Stomach smooth muscle (tissue), 2 donors: Measurements from ENCODE around the gene ANKFN1.
"Not testable (repeated sequence)": the region's sequence is repeated elsewhere in the genome, so short reads cannot be mapped to it uniquely, and the experiment has no call there.

Experiments
- H3K27ac ChIP-seq: one replicate; pipeline ENCODE4 v1.7.0; 2013; ENCODE audit warnings: mild to moderate bottlenecking, low read length, inconsistent platforms
- H3K27me3 ChIP-seq, 2 donors: one replicate each; pipeline ENCODE4 v1.7.0; 2013; ENCODE audit warnings: low read length in 2 of 2; ENCODE audit not compliant: insufficient read depth in 2 of 2, control insufficient read depth in 1 of 2
- H3K36me3 ChIP-seq, 2 donors: one replicate each; pipeline ENCODE4 v1.7.0; 2013; ENCODE audit warnings: low read length in 2 of 2; ENCODE audit not compliant: control insufficient read depth in 2 of 2, insufficient read depth in 2 of 2
- H3K4me1 ChIP-seq: one replicate; pipeline ENCODE4 v1.7.0; 2013; ENCODE audit warnings: low read length; ENCODE audit not compliant: control insufficient read depth, insufficient read depth
- H3K4me3 ChIP-seq, 2 donors: one replicate each; pipeline ENCODE4 v1.7.0; 2013; ENCODE audit warnings: low read length in 2 of 2
- H3K9ac ChIP-seq, 2 donors: one replicate each; pipeline ENCODE4 v1.7.0; 2013; ENCODE audit warnings: low read length in 2 of 2, mild to moderate bottlenecking in 1 of 2
- H3K9me3 ChIP-seq, 2 donors: one replicate each; pipeline ENCODE4 v1.7.0; 2013; ENCODE audit warnings: low read length in 2 of 2; ENCODE audit not compliant: control insufficient read depth in 2 of 2
- donor health status: healthy.
- donor health status: Pancreatic carcinoma.

ANKFN1 gene

GRCh38 chr17:56395787-56396186 lies 242.5 kb downstream of the ANKFN1 start:
- no peaks in the 10 kb centered on the region for H3K9me3 ChIP-seq
- no peaks in the 10 kb centered on the region for H3K27me3 ChIP-seq
- H3K9ac ChIP-seq = no peak overlapping the region
- no peak overlapping the region for H3K4me3 ChIP-seq
- H3K4me1 ChIP-seq = no peaks in the 10 kb centered on the region
- no peak overlapping the region for H3K27ac ChIP-seq
- H3K36me3 ChIP-seq = no peaks in the 10 kb centered on the region

GRCh38 chr17:56407086-56407485 lies 253.8 kb downstream of the ANKFN1 start:
- no peak overlapping the region for H3K9ac ChIP-seq
- no peaks in the 10 kb centered on the region for H3K4me1 ChIP-seq
- no peak overlapping the region for H3K27ac ChIP-seq
- no peak overlapping the region for H3K4me3 ChIP-seq
- H3K27me3 ChIP-seq = no peaks in the 10 kb centered on the region
- H3K36me3 ChIP-seq = no peaks in the 10 kb centered on the region
- no peaks in the 10 kb centered on the region for H3K9me3 ChIP-seq

- H3K36me3 ChIP-seq, H3K9ac ChIP-seq, H3K9me3 ChIP-seq, H3K4me3 ChIP-seq, H3K27me3 ChIP-seq, H3K4me1 ChIP-seq, H3K27ac ChIP-seq: not testable (repeated sequence)
Measured at GRCh38 chr17:56412356-56412755, 259.1 kb downstream of the ANKFN1 start.

GRCh38 chr17:56416682-56417351 lies 263.5 kb downstream of the ANKFN1 start:
- Histone ChIP-seq H3K9me3 (peaks cover 0 to 4% of the 10 kb centered on the region in 2 donors), H3K4me1 (no peaks in the 10 kb centered on the region), H3K27me3 (no peaks in the 10 kb centered on the region), H3K36me3 (no peaks in the 10 kb centered on the region), H3K9ac (no peak overlapping the region), H3K27ac (no peak overlapping the region), H3K4me3 (no peak overlapping the region)

GRCh38 chr17:56424005-56424404 lies 270.7 kb downstream of the ANKFN1 start:
- no peaks in the 10 kb centered on the region for H3K9me3 ChIP-seq
- no peaks in the 10 kb centered on the region for H3K36me3 ChIP-seq
- H3K27me3 ChIP-seq = no peaks in the 10 kb centered on the region
- H3K4me1 ChIP-seq = no peaks in the 10 kb centered on the region
- H3K9ac ChIP-seq = no peak overlapping the region
- H3K4me3 ChIP-seq = no peak overlapping the region
- no peak overlapping the region for H3K27ac ChIP-seq

GRCh38 chr17:56424543-56425044 lies 271.3 kb downstream of the ANKFN1 start:
- Histone ChIP-seq H3K4me3 (no peak overlapping the region), H3K4me1 (no peaks in the 10 kb centered on the region), H3K27me3 (no peaks in the 10 kb centered on the region), H3K9ac (no peak overlapping the region), H3K27ac (no peak overlapping the region), H3K9me3 (no peaks in the 10 kb centered on the region), H3K36me3 (no peaks in the 10 kb centered on the region)

- H3K9me3 ChIP-seq = no peaks in the 10 kb centered on the region
- no peak overlapping the region for H3K27ac ChIP-seq
- no peak overlapping the region for H3K9ac ChIP-seq
- no peaks in the 10 kb centered on the region for H3K4me1 ChIP-seq
- no peaks in the 10 kb centered on the region for H3K27me3 ChIP-seq
- H3K4me3 ChIP-seq = no peak overlapping the region
- no peaks in the 10 kb centered on the region for H3K36me3 ChIP-seq
Measured at GRCh38 chr17:56425483-56425882, 272.2 kb downstream of the ANKFN1 start.

GRCh38 chr17:56426901-56427300 lies 273.6 kb downstream of the ANKFN1 start:
- no peaks in the 10 kb centered on the region for H3K4me1 ChIP-seq
- H3K27me3 ChIP-seq = no peaks in the 10 kb centered on the region
- no peak overlapping the region for H3K4me3 ChIP-seq
- H3K36me3 ChIP-seq = no peaks in the 10 kb centered on the region
- no peak overlapping the region for H3K9ac ChIP-seq
- H3K9me3 ChIP-seq = no peaks in the 10 kb centered on the region
- no peak overlapping the region for H3K27ac ChIP-seq

GRCh38 chr17:56431736-56432135 lies 278.5 kb downstream of the ANKFN1 start:
- Histone ChIP-seq H3K27ac (no peak overlapping the region), H3K36me3 (no peaks in the 10 kb centered on the region), H3K9me3 (no peaks in the 10 kb centered on the region), H3K4me1 (no peaks in the 10 kb centered on the region), H3K9ac (no peak overlapping the region), H3K27me3 (no peaks in the 10 kb centered on the region), H3K4me3 (no peak overlapping the region)

- no peak overlapping the region for H3K4me3 ChIP-seq
- no peaks in the 10 kb centered on the region for H3K36me3 ChIP-seq
- H3K9me3 ChIP-seq = no peaks in the 10 kb centered on the region
- H3K4me1 ChIP-seq = no peaks in the 10 kb centered on the region
- no peak overlapping the region for H3K27ac ChIP-seq
- H3K9ac ChIP-seq = no peak overlapping the region
- no peaks in the 10 kb centered on the region for H3K27me3 ChIP-seq
Measured at GRCh38 chr17:56432443-56432842, 279.2 kb downstream of the ANKFN1 start.

- no peak overlapping the region for H3K27ac ChIP-seq
Measured at GRCh38 chr17:56434610-56435009, 281.3 kb downstream of the ANKFN1 start.

More at GRCh38 chr17:56434610-56435009, 281.3 kb downstream of the ANKFN1 start:
- Histone ChIP-seq H3K36me3 (no peaks in the 10 kb centered on the region), H3K4me1 (no peaks in the 10 kb centered on the region), H3K9me3 (no peaks in the 10 kb centered on the region), H3K4me3 (no peak overlapping the region), H3K27me3 (no peaks in the 10 kb centered on the region), H3K9ac (no peak overlapping the region)
